Lower leg skin (tissue), 4 donors: ENCODE measurements around the gene SMCO1. TPM values are rescaled to one million over a fixed set of nuclear protein-coding genes. Genes with fewer than 3 reads are reported as not detected.
A peak's percentile ranks its signal among the peaks of the same experiment; 100 is the strongest.
"Not testable (repeated sequence)": the region's sequence is repeated elsewhere in the genome, so short reads cannot be mapped to it uniquely, and the experiment has no call there.

Experiments used
- DNase-seq, 2 donors: peaks; one replicate each; pipeline ENCODE4 v3.0.0-alpha.2; 2019; ENCODE audit warnings: low spot score in 2 of 2
- H3K4me3 ChIP-seq: fragments of 200-600 bp; sonication (generic); 2 replicates; pipeline ENCODE4 v1.5.1; 2017; ENCODE audit warnings: mild to moderate bottlenecking, low read depth; ENCODE audit not compliant: poor library complexity, severe bottlenecking
- POLR2A ChIP-seq, 2 donors: fragments of 450-650 bp; IDR thresholded peaks; one replicate each; pipeline ENCODE4 v1.6.1; 2016 to 2017; ENCODE audit warnings: antibody characterized with exemption in 2 of 2, mild to moderate bottlenecking in 1 of 2, moderate library complexity in 1 of 2
- WGBS, 2 donors: methylation state at CpG; one replicate each; pipeline ENCODE4 v1.1.5; 2018; 5-methylcytosine and 5-hydroxymethylcytosine counted together
- intact Hi-C: fragments of 100-400 bp; cut with DNase I; formaldehyde crosslinking; loops from one replicate; pipeline ENCODE4 v1.15.0; 2023; ENCODE audit warnings: low total_unique reads
- total RNA-seq, 4 donors: library from RNA; depleted of rRNA; stranded (reverse); fragments of >200 nt; gene quantifications; one replicate each; pipeline ENCODE4 v1.1.0, GENCODE V29; 2016
- TF ChIP-seq, protein P1 (sequence below), 3 donors: fragments of 450-650 bp; IDR thresholded peaks; one replicate each; pipeline ENCODE4 v1.5.1; 2016; ENCODE audit warnings: antibody characterized with exemption in 3 of 3, mild to moderate bottlenecking in 3 of 3, moderate library complexity in 2 of 3

The SMCO1 gene
- total RNA-seq, 4 donors from 2014 or later, result 0.25 TPM; not detected in 3

DNA sequence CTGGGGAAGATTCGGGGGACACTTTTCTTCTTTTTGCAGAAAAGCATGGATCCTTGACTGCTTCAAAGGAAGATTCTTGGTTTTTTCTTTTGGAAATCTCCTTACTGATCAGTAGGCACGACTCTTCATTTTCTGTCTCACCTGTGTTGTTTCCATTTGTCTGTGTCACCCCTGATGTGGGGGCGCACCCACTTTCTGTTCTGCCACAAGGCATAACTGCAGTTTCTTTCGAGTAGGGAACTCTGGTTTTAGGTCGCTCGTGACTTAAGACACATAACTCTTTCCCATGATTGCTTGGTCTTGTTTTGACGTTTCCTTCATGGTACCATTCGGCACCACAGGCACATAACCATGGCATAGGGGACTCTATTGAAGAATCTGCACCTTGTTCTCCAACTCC lies 42.9 kb downstream of the SMCO1 start:
- TF ChIP-seq, protein P1, sequence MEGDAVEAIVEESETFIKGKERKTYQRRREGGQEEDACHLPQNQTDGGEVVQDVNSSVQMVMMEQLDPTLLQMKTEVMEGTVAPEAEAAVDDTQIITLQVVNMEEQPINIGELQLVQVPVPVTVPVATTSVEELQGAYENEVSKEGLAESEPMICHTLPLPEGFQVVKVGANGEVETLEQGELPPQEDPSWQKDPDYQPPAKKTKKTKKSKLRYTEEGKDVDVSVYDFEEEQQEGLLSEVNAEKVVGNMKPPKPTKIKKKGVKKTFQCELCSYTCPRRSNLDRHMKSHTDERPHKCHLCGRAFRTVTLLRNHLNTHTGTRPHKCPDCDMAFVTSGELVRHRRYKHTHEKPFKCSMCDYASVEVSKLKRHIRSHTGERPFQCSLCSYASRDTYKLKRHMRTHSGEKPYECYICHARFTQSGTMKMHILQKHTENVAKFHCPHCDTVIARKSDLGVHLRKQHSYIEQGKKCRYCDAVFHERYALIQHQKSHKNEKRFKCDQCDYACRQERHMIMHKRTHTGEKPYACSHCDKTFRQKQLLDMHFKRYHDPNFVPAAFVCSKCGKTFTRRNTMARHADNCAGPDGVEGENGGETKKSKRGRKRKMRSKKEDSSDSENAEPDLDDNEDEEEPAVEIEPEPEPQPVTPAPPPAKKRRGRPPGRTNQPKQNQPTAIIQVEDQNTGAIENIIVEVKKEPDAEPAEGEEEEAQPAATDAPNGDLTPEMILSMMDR (IDR thresholded peaks at IDR 0.05), result no peak
- TF ChIP-seq POLR2A (IDR thresholded peaks at IDR 0.05), result no peak
- intact Hi-C loops, result no loop called here
- 92% methylated on average over 8 of the region's 8 CpGs for WGBS, 2 donors

DNA sequence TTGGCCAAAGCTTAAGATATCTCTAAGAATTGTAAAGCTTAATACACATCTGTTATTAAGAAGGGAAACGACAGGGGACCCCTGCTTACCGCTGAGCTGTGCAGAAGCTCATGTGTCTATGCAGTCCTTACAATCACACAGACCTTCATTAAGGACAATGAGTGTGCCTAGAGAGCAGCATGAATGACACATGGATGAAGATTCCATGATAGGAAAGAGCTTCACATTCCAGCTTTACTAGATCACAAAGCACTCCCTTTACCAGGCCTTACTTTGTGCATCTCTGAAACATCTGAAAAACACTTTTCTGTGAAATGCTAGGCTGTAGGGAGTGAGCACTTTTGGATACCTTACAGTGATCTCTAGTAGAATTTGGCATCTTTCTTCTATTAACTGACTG lies 43.6 kb downstream of the SMCO1 start:
- TF ChIP-seq, protein P1 (IDR thresholded peaks at IDR 0.05), result no peak
- no peak overlapping the region for H3K4me3 ChIP-seq
- no peak for DNase-seq
- intact Hi-C loops, result no loop called here
- 83 to 87% methylated on average over 2 of the region's 2 CpGs for WGBS, 2 donors

More for the DNA sequence above, 42.9 kb downstream of the SMCO1 start:
- H3K4me3 ChIP-seq, result no peak overlapping the region
- no peak for DNase-seq

DNA sequence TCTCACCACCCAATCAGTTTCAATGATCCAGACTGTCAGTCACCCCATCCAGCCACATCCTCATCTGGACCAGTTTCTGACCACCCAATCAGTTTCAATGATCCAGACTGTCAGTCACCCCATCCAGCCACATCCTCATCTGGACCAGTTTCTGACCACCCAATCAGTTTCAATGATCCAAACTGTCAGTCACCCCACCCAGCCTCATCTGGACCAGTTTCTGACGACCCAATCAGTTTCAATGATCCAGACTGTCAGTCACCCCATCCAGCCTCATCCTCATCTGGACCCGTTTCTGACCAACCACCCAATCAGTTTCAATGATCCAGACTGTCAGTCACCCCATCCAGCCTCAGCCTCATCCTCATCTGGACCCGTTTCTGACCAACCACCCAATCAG lies 45.0 kb downstream of the SMCO1 start:
- 90 to 94% methylated on average over 3 of the region's 3 CpGs for WGBS, 2 donors
- intact Hi-C loops, H3K4me3 ChIP-seq: not testable (repeated sequence)
- DNase-seq, result peak in 1 of 2 donors; percentile 13

DNA sequence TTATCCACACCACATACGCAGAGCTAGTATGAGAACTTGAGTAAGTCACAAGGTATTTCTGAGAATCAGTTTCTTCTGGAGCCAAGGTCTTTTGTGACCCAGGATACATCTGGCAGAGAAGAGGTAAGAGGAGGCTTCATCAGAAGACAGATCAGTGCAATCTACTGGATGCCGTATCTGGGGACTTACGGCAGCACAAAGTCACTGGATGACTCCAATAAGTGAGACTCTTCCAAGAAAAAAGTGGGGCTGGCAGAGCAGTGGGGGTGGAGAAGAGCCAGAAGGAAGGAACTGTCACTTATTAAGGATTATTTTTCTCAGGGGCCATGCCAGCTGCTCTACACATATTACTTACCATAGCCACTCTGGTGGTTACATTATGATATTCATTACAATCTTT lies 51.3 kb downstream of the SMCO1 start:
- intact Hi-C loops, result no loop called here
- WGBS, 2 donors, result 86 to 95% methylated on average over 3 of the region's 3 CpGs
- H3K4me3 ChIP-seq, result no peak overlapping the region
- no peak for TF ChIP-seq POLR2A (IDR thresholded peaks at IDR 0.05)
- TF ChIP-seq, protein P1 (IDR thresholded peaks at IDR 0.05), result no peak
- no peak for DNase-seq

DNA sequence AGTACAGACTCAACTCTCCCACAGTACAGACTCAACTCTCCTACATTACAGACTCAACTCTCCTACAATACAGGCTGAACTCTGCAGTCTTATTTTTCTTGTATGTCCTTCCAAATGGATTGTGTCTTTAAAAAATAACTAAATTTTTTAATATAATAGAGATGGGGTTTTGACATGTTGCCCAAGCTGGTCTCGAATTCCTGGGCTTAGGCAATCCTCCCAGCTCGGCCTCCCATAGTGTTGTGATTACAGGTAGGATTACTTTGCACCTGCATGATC lies 51.7 kb downstream of the SMCO1 start:
- no peak for DNase-seq
- H3K4me3 ChIP-seq, result no peak overlapping the region
- intact Hi-C loops, result no loop called here
- 96 to 97% methylated on average over 2 of the region's 2 CpGs for WGBS, 2 donors
- TF ChIP-seq, protein P1 (IDR thresholded peaks at IDR 0.05), result no peak
- TF ChIP-seq POLR2A (IDR thresholded peaks at IDR 0.05), result no peak

DNA sequence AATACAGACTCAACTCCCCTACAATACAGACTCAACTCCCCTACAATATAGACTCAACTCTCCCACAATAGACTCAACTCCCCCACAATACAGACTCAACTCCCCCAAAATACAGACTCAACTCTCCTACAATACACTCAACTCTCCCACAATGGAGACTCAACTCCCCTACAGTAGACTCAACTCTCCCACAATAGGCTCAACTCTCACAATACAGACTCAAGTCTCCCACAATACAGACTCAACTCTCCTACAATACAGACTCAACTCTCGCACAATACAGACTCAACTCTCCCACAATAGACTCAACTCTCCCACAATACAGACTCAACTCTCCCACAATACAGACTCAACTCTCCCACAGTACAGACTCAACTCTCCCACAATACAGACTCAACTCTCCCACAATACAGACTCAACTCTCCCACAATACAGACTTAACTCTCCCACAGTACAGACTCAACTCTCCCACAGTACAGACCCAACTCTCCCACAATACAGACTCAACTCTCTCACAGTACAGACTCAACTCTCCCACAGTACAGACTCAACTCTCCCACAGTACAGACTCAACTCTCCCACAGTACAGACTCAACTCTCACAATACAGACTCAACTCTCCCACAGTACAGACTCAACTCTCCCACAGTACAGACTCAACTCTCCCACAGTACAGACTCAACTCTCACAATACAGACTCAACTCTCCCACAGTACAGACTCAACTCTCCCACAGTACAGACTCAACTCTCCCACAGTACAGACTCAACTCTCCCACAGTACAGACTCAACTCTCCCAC lies 52.3 kb downstream of the SMCO1 start:
- DNase-seq, H3K4me3 ChIP-seq, intact Hi-C loops: not testable (repeated sequence)
- 92 to 100% methylated on average over 1 of the region's 1 CpG for WGBS, 2 donors

DNA sequence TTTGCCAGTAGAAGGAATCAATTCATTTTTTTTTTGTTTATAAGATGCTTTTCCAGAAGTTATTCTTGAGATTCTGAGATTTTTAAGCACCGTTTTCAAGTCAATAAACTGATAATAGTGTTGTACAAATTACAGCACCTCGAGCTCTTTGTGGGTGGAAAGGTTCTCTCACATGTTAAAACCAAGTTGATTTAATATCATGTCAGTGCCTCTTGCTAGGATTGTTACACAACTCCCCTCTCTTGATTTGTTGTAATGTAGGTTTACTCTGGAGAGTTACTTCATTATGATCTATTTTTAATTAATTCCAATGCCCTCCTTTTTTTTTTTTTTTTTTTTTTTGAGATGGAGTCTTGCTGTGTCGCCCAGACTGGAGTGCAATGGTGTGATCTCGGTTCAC lies 57.1 kb downstream of the SMCO1 start:
- TF ChIP-seq POLR2A (IDR thresholded peaks at IDR 0.05), result no peak
- TF ChIP-seq, protein P1 (IDR thresholded peaks at IDR 0.05), result no peak
- no peak overlapping the region for H3K4me3 ChIP-seq
- DNase-seq, result no peak
- WGBS, 2 donors, result 58 to 67% methylated on average over 4 of the region's 4 CpGs
- intact Hi-C loops, result no loop called here

DNA sequence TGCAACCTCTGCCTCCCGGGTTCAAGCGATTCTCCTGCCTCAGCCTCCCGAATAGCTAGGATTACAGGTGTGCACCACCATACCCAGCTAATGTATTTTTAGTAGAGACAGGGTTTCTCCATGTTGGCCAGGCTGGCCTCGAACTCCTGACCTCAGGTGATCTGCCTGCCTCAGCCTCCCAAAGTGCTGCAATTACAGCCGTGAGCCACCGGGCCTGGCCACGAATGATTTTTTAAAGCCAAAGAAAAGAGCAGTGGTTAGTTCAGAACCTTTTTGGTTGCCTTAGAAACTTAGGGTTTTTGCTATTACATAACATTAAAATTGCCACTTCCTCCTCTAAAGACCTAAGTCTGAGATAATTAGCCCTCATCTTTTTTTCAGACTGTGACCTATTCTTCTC lies 57.7 kb downstream of the SMCO1 start:
- peak in 1 of 2 donors; percentile 10 for DNase-seq
- intact Hi-C loops, H3K4me3 ChIP-seq: not testable (repeated sequence)
- WGBS, 2 donors, result 68 to 78% methylated on average over 7 of the region's 7 CpGs
